HG03139 (cell line): Measurements from ENCODE around the gene ABCC5.
"Not testable (repeated sequence)": the region's sequence is repeated elsewhere in the genome, so short reads cannot be mapped to it uniquely, and the experiment has no call there.

Source experiments
- ATAC-seq: cut with Tn5 transposase; IDR thresholded peaks from one replicate; pipeline ENCODE4 v1.9.1; 2021; ENCODE audit not compliant: unreplicated experiment

ABCC5 gene

GRCh38 chr3:184016811-184017671, 643 bp downstream of the ABCC5 start:
- peak; percentile 48 for ATAC-seq

- no peak for ATAC-seq
Observed at GRCh38 chr3:184016169-184016570, 1.5 kb downstream of the ABCC5 start.

DNA sequence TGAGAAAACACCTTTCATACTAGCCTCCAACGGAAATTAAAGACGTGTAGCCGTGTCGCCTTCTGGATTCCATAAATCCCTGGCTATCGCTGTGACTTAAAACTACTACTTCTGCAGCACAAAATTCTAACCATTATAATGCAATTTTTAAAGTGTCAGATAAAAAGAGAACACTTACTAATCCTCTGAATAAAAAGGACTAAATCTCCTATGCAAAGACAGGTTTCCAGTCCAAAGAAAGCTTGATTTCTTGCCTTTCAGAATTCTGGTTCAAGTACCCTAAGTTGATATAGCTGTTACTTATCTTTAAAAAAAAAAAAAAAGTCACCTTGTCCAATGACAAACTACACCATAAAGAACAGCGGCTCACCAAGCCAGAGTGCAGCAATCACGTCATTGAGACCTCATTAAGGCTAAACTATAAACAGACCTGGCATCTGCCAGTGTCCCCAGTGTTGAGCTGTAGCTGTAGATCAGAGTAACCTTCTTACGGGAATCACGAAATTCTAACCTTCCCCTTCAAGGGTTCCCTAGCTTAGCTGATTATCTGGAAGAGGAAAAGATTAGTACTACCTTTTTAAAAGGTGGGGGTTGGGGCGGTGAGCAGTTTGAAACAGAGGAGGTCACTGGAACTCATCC, 2.2 kb downstream of the ABCC5 start:
- no peak for ATAC-seq

DNA sequence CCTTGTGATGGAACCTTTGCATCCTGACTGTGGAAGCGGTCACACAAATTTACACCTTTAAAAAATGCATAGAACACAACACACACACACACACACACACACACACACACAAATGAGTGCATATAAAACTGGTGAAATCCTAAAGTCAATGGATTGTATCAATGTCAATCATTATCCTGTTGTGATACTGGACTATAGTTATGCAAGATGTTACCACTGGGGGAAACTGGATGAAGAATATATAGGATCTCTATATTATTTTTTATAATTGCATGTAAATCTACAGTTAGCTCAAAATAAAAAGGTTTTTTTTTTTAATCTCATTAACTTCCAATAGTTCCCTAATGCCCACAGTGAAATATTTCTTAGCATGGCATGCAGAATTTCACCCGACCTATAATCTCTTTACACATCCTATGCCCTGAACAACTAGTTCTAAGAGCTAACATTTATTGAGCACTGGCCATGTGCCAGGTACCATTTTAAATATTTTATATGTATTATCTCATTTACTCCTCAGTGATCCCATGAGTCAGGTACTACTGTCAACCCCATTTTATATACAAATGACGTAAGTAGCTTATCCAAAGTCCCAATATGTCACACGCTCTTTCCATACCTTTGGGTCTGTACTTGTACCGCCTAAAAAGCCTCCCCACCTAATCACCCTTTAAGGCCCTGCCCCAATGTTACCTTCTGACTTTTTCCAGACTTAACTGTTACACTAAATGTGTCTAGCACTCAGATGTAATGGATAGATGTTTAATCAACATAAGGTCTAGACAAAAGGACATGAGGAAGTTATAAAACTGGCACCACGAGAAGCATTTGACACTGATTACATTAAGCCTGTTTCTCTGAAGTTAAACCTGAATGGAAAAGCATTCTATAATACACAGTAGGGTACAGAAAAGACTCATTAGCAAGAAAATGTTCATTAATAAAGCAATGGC, 5.5 kb downstream of the ABCC5 start:
- no peak for ATAC-seq

DNA sequence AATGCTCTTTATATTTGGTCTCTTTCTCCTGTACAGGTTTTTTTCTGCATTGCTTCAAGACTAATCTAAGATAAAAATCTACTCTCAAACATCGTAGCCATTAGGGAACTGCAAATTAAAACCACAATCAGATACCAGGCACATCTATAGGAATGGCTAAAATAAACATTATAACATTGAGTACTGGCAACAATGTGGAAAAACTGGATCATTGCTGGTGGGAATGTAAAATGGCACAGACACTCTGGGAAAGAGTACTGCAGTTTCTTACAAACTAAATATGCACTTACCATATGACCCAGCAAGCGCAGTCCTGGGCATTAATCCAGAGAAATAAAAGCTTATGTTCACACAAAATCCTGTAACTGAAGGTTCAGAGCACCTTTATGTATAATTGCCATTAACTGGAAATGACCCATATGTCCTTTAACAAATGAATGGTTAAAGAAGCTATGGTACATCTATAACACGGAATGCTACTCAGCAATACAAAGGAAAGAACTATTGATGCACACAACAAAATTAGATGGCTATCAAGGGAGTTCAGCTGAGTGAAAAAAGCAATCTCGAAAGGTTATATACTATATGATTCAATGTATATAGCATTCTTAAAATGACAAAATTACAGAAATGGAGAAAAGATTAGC, 6.3 kb downstream of the ABCC5 start:
- no peak for ATAC-seq

- no peak for ATAC-seq
Observed at GRCh38 chr3:184008161-184008560, 9.5 kb downstream of the ABCC5 start.

DNA sequence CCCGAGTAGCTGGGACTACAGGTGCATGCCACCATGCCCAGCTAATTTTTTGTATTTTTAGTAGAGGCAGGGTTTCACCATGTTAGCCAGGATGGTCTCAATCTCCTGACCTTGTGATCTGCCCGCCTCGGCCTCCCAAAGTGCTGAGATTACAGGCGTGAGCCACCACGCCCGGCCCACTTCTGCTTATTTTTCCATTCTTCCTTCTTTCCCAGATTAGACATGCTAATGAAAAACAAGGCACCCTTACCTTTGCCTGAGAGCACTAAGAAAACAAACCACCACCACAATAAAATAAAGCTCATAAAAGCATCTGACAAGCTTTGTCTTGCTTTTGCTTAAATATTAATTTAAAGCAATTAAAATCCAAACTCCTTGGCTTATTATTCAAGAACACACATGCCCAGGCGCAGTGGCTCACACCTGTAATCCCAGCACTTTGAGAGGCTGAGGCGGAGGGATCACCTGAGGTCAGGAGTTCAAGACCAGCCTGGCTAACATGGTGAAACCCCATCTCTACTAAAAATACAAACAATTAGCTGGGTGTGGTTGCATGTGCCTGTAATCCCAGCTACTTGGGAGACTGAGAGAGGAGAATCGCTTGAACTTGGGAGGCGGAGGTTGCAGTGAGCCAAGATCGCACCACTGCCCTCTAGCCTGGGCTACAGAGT, 10.4 kb downstream of the ABCC5 start:
- ATAC-seq, result not testable (repeated sequence)

DNA sequence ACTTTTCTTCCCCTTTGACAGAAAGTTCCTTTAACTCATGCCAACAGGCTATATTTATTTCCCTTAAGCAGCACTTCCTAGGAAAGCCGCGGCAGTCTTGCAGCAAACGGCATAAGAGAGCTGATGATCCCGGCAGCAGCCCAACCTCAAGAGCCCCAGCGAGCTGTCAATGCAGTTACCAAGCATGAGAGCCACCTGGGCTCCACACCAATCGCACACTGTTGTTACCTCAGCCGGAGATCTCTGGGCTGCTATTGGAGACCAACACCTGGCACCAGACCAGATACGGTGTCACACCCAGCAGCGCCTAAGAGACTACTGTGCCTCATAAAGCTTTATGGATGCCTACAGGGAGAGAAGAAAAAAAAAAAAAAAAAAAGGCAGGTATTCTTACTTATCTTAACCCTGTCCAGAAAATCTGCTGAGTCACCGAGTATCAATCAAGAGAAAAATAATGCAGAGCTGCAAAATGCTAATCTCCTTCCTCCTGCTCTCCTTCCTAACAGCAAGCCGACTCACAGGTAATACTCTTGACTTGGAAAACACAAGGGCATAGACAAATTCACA, 11.7 kb downstream of the ABCC5 start:
- peak; percentile 76 for ATAC-seq

GRCh38 chr3:184004476-184004875, 13.2 kb downstream of the ABCC5 start:
- ATAC-seq, result no peak

DNA sequence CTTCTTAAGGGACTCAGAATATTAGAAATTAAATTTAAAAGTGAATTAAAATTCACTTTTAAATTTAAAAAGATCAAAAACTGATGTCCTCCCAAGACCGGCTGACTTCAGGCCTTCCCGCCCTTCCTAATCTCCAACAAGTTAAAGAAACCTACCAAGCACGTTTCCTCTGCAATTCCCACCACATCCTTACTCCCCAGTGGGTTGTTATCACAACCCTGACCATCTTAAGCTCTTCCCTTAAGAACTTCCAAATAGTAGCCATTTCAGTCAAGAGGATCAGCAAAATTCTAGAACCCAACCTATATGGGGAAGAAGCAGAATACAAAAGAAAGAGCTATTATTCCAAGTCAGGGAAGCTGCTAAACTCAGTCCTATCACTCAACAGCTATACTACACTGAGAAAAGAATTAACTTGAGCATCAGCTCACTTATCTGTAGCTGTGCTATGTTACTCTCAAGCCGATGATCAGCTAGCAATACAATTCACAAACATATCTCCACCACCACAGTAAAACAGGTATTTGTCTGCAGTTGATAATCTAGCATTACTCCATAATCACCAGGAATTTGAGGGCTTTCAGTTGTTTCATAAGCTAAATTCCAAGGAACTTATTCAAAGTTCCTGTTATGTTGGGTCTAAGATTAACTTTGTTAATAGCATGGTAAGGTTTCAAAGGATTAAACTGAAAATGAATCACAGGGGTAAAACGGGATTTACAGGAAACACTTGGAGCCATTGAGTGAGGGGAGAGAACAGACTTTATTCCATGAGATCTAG, 14.3 kb downstream of the ABCC5 start:
- ATAC-seq, result no peak

DNA sequence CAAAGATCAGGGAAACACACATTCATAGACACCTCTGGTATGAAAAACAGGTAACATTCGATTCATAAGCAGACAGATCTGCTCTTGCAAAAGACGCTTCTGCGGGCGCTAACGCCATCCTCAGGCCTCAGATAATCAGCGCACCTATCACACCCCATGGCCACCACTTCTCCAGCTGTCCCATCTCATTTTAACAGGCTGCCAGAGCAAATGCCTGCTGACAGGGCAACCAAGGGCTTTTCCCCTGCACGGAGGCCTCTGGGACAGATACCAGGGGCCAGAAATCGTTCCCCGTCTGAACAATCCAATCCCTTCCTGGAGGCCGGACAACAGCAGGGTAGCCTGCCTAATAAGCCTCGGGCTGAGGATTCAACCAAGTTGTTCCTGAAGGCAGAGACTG, 15.2 kb downstream of the ABCC5 start:
- ATAC-seq, result no peak

DNA sequence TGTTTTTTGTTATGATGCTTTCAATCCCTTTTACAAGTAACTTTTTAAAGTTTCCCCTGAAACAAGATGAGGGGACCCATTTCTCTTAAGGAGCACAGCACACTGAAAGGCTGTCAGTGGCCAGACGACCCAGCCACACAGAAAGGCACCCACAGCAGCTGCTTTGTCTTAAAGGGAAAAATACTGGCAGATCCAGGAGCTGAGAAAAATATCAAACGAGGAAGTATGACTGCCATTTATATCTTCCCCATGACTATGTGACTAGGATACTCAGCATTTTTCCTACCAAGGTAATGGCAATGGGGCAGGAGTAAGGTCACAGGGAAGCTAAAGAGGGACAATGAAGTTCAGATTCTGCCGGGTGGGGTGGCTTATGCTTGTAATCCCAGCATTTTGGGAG, 15.9 kb downstream of the ABCC5 start:
- no peak for ATAC-seq

- ATAC-seq, result no peak
Observed at GRCh38 chr3:183991403-183991802, 26.3 kb downstream of the ABCC5 start.

GRCh38 chr3:183988216-183988790, 29.4 kb downstream of the ABCC5 start:
- no peak for ATAC-seq

GRCh38 chr3:183987000-183987600, 30.6 kb downstream of the ABCC5 start:
- ATAC-seq, result no peak

DNA sequence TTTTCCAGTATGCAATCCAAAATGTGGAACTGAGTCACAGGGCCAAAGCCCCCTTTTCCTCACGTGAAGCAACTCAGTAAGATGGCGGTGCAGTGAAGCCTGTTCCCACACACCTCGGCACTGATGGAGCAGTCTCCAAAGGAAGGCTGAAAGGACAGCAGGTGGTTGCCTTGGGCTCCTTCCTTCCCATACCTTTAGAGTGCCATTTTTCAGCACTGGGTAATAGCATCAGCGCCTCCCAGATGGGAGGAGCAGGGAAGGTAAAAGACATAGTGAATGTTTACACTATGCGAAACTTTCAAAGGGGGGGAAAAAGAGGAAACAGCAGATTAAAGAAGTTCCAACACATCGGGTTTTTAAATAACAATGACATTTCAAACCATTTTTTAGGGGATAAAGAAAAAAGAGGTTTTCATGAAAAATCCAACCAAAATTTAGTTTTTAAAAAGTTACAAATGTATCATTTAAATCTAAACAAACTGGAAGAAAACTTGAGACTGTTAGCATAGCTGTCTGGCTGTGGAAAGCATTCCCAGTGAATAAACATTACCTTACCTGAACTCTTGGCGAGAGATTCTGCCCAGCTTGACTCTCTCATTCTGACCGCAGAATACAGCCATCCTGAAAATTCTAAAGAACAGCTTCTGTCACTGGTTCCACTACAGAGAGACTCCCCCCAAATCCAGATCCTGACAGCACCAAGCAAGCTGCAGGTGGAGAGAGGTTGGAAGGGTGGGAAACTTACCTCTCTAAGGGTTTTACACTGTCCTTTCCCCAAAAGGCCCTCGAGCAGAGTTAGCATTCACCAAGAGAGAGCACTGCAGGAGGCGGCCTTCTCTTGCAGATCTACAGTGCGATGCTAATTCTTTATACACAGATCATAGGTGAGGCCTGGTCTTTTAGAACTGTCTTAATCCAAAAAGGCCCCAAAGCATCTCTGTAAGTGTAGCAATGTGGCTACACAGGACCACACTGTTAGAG, 32.6 kb downstream of the ABCC5 start:
- ATAC-seq, result no peak

- no peak for ATAC-seq
Observed at GRCh38 chr3:183984127-183984740, 33.5 kb downstream of the ABCC5 start.
